Caki2 (cell line): ENCODE data around the gene MAP2K7. TPM values are rescaled to one million over a fixed set of nuclear protein-coding genes. Genes with fewer than 3 reads are reported as not detected.

Experiments used
- DNase-seq: peaks from one replicate; pipeline ENCODE4 v3.0.0-alpha.2; 2015; ENCODE audit warnings: low read depth
- in situ Hi-C: cut with HindIII; loops from 2 replicates; pipeline ENCODE4 v1.10.0; 2016; ENCODE audit warnings: low sequenced_read_pairs, low pct_unique_long_range_greater_than_20kb, mixed read lengths
- total RNA-seq: library from RNA; depleted of rRNA; stranded (reverse); fragments of >200 nt; shearing (Covaris generic); gene quantifications from 2 replicates; pipeline ENCODE4 v1.2.3, GENCODE V29; 2014; ENCODE audit warnings: low replicate concordance

MAP2K7 gene
- total RNA-seq, 1 experiment from 2014 or later: 8.6 TPM

DNA sequence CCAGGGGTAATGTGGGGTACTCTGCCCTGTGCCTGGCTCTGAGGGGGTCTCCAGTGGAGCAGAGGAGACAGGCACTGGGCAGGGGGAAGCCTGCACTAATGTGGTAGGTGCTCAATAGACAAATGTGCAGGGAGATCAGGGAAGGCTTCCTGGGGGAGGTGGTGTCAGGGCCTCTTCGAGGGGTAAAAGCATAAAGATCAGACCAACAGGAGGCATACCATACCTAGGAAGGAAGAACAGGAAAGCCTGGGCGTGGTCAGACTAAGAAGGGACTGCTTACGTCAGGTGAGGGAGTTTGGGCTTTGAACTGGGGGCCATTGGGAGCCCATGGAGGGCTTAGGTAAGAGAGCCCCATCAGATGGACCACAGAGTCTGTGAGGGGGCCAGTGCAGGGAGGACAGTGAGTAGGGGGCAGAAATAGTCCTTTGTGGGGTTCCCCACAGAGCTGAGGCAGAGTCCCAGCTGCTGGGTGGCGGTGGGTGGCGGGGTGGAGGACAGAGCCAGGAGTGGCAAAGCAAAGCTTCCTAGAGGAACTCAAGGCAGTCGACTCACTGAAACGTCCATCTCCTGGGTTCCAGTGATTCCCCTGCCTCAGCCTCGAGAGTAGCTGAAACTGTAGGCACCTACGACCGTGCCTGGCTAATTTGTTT is 38.3 kb upstream of the MAP2K7 start:
- in situ Hi-C loops: no loop called here
- no peak for DNase-seq

DNA sequence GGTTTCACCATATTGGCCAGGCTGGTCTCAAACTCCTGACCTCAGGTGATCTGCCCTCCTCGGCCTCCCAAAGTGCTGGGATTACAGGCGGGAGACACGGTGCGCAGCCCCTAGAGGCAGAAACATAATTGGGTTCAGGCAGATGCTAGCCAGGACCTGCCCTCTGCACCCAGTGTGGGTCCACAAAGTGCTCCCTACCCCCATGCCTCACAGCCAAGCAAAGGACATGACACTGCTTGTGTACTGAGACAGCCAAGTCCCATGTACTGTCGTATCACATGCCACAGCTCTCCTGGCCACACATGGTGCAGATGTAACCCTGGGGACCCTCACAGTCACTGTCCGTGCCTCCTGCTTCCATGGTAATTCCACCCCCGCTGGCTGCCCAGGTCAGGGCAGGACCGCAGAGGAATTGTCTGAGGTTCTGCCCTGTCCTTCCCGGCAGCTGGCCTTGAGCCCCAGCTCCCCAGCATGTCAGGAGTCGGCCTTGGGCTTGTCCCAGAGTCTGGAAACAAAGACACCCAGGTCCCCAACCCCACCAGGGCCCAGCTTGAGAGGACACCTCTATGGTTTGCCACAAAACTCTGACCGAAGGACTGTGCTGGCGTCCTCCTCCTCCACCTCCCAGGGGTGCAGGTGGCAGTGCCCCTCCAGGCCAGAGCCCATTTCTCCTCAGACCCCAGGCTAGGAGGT is 37.1 kb upstream of the MAP2K7 start:
- no peak for DNase-seq
- in situ Hi-C loops: no loop called here

DNA sequence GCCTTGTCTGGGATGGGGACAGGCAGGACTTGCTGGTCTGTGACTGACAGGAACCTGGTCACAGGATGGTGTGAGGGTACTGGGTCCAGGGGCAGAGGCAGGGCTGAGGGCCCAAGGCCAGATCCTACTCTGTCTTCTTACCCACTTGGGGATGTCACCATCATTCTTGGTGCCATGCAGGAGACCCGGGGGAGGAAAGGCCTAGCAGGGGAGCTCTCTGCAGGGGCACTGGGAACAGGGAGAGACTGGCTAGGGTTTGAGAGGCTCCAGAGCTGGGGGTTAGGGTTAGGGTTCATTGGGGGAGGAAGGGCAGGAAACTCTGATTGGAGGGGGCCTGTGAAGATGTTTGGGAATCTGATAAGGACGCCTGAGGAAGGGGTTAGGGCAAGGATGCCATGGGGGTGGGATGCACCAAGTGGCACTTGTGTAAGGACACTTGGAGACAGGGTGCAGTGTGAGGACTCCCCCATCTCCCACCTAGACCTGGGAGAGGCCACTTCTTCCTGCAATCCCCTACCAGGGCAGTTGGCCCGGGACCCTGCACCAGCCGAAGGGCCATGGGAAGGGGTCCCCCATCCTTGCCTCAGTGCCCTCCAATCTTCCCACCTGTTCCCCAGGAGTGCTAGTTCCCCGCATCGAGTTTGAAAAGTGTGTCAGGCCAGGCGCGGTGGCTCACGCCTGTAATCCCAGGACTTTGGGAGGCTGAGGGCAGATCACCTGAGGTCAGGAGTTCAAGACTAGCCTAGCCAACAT is 36.4 kb upstream of the MAP2K7 start:
- in situ Hi-C loops: no loop called here

DNA sequence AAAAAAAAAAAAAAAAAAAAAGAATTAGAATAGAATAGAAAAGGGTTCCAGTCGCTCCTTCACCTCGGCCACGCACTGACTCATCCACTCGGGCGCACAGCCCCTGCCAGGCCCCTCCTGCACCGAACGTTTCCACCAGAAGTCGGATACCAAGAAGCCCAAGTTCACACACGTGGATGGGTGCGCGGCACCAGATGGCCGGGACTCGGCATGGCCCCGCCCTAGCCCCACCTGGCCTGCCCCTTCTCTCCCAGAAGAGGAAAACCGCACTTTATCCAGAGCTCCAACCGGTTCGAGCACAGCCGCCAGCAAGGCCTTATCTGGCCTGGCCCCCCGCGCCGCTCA is 35.4 kb upstream of the MAP2K7 start:
- in situ Hi-C loops: no loop called here
- no peak for DNase-seq

More for the DNA sequence above, 36.4 kb upstream of the MAP2K7 start:
- DNase-seq: no peak

DNA sequence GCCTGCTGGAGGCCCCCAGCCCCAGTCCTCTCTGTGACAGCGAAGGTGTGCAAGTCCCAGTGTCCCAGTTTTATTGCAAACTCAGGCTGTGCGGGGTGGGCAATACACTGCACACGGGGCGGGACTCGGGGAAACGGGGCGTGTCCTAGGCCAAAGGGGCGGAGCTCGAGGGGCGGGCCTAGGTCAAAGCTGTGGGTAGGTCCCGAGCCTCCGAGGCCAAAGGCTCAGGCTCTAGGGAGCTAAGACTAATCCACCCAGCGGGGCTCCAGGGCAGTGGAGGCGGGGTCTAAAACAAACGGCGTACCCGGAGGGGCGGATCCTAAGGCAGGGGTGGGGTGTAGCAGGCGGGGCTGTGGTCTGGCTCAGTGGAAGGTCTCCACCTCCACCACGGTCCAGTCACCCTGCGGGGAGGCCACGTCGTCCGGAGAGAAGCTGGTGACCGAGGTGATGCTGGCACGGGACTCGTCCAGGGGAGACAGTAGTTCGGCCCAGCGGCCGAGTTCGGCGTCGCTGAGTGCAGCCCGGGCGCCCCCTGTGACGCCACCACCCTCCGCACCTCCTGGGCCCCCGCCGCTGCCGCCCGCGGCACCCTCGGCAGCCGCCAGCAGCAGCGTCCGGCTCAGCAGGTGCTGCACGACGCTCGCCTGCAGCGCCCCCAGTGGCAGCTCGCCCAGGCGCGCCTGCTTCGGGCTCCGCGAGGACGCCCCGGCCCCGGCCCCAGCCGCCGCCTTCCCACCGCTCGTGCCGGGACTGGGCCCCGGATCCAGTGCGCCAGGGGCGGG is 34.8 kb upstream of the MAP2K7 start:
- in situ Hi-C loops: no loop called here
- peak; percentile 87 for DNase-seq

DNA sequence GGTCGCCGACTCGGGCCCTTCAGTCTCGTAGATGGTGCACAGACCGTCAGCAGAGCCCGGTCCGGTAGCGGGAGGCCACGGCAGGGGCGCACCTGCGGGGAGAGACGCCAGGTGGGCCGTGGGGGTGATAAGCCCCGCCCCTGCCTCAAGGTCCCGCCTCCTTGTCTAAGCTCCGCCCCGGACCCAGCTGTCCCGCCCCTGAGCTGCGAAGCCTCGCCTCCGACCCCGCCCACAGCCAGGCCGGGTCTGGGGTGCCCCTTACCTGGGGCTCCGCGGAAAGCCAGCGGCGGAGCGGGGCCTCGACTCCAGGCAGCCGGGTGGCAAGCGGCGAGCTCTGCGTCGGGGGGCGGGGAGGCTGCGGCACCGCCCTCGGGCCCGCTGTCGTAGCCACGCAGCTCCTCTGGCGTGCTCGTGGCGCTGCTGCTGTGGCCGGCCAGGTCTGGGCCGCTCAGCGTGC is 34.2 kb upstream of the MAP2K7 start:
- peak; percentile 77 for DNase-seq

DNA sequence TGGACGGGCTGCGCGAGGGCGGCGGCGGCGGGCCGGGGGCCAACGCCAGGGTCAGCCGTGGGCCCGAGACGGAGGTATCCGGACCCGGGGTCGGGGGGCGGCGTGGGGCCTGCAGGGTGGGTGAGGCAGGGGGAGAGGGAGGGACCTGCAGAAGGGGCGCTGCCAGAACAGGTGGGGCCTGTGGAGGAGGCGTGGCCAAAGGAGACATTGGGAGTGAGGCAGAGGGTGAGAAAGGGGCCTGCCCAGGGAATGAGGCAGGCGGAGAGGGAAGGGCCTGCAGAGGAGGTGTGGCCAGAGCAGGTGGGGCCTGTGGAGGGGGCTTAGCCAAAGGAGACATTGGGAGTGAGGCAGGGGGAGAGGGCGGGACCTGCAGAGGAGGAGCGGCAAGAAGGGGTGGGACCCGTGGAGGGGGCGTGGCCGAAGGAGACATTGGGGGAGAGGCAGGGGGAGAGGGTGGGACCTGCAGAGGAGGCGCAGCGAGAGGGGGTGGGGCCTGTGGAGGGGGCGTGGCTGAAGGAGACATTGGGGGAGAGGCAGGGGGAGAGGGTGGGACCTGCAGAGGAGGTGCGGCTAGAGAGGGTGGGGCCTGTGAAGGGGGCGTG is 33.7 kb upstream of the MAP2K7 start:
- peak; percentile 95 for DNase-seq
- in situ Hi-C loops: no loop called here

More for the DNA sequence above, 34.2 kb upstream of the MAP2K7 start:
- in situ Hi-C loops: no loop called here

DNA sequence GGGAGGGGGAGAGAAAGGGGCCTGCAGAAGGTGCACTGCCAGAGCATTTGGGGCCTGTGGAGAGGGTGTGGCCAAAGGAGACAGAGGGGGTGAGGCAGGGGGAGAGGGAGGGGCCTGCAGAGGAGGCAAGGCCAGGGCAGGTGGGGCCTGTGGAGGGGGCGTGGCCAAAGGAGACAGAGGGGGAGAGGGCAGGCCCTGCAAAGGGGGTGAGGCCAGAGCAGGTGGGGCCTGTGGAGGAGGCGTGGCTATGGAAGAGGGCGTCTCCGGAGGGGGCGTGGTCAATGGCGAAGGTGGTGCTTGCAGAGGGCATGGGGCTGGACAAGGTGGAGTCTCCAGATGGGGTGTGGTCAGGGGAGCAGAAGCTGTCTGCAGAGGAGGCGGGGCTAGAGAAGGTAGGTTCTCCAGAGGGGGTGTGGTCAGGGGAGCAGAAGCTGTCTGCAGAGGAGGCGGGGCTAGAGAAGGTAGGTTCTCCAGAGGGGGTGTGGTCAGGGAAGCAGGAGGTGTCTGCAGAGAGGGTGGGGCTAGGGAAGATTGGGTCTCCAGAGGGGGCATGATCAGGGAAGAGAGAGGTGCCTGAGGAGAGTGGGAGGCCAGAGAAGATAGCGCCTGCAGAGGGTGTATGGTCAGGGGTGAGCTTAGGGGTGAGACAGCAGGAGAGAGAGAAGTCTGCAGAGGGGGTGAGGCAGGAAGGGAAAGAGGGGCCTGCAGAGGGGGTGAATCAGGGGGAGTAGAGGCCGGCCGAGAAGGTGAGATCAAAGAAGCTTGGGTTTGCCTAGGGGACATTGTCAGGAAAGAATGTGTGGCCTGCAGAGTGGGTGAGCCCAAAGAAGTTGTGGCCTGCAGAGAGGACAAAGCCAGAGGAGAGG is 32.9 kb upstream of the MAP2K7 start:
- in situ Hi-C loops: no loop called here
- DNase-seq: peak; percentile 98

DNA sequence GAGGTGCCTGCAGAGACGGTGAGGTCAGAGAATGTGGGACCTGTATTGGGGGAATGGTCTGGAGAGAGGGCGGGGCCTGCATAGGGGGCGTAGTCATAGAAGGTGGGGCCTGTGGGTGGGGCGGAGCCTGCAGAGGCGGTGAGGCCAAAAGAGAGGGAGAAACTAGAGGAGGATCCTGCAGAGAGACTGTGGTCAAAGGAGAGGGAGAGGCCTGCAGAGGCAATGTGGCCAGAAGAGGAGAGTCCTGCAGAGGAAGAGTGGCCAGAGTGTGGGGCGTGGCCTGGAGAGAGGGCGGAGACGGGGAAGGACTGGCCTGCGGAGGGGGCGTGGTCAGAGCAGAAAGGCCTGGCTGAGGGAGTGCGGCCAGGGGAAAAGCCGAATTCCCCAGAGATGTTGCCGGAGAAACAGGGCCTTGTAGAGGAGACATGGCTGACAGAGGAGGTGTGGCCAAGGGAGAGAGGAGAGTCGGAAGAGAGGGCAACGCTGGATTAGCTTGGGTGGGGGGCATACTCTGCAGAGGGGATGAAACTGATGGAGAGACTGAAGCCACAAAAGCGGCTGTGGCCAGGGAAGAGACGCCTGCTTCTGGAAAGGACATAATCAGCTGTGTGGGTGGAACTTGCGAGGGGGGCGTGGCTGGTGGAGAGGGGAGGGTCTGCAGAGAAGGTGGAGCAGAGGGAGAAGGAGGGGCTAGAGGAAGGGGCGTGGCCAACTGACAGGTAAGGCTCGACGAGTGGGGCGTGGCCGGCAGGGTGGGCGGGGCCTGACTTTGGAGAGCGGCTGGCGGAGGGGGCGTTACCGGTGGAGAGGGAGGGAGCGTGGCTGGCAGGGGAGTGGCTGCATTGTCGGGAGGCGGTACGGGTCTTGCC is 32.0 kb upstream of the MAP2K7 start:
- DNase-seq: peak; percentile 92
- in situ Hi-C loops: no loop called here

DNA sequence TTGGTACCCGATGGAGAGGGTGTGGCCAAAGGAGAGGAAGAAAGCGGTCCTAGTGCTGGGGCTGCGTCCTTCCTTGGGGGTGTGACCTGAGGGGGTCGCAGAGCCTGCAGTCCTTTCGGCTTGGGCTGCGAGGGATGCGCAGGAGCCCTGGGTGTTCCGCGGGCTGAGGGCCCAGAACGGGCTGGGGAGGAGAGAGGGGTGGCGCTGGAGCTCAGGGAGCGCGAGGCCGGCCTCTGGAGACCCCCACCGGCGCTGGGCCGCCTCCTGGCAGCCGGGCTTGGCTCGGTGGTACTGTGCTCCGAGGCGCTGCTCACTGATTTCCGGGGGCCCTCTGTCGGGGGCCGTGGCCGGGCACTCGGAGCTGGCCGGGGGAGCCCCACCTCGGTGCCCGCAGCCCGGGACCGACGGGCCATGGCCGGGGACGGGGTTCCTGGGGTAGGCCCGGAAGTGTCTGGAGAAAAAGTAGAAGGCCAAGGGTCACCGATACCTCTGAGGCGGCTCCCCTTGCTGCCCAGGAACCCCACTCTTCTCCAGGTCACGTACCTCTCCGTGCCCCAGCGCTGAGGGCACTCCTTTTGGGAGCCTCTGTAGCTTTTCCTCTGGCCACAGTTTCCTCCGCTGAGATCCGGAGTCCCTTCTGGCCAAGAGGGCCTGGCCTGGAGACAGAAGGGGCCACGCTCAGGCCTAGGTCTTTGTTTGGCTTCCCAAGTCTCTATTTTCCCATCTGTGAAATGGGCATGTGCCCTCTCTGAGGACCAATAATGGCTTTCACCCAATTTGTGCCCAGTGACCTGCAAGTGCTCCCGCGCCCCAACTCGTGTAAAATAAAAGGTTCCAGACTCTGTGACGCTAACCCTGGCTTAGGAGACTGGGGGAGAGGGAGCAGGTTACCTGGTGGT is 31.1 kb upstream of the MAP2K7 start:
- no peak for DNase-seq
- in situ Hi-C loops: no loop called here

DNA sequence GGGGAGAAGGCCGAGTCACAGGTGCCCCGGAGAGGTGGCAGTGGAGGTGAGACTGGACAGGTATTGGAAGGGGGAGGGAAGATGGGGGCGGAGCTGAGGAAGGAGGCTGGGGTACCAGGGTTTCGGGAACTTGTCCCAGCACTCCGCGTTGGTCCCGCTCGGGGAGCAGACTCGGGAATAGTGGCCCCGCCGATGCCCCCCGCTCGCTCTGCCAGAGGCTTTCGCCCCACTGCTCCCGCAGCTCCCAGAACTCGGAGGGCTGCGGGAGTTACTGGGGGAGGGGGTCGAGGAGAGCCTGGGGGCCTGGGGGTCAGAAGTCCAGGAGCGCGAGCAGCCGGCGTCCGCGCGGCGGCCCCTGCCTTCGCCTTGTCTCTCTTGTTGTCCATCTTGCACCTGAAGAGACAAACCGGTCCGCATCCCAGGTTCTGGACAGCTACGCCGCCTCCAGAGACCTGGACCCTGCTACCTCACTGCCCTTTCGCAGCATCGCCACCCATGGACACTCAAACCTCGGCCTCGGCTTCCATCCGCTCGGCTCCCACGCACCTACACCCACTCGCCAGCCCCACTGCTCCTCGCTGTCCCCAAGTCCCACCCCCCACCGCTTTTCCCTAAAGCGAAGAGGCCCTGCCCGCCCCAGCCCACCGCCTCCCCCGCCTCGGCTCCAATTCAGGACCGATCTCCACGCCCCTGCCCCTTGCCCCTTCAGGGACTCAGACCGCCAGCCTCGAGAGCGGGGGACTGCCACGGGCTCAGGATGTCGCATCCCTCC is 30.2 kb upstream of the MAP2K7 start:
- in situ Hi-C loops: no loop called here
- no peak for DNase-seq

DNA sequence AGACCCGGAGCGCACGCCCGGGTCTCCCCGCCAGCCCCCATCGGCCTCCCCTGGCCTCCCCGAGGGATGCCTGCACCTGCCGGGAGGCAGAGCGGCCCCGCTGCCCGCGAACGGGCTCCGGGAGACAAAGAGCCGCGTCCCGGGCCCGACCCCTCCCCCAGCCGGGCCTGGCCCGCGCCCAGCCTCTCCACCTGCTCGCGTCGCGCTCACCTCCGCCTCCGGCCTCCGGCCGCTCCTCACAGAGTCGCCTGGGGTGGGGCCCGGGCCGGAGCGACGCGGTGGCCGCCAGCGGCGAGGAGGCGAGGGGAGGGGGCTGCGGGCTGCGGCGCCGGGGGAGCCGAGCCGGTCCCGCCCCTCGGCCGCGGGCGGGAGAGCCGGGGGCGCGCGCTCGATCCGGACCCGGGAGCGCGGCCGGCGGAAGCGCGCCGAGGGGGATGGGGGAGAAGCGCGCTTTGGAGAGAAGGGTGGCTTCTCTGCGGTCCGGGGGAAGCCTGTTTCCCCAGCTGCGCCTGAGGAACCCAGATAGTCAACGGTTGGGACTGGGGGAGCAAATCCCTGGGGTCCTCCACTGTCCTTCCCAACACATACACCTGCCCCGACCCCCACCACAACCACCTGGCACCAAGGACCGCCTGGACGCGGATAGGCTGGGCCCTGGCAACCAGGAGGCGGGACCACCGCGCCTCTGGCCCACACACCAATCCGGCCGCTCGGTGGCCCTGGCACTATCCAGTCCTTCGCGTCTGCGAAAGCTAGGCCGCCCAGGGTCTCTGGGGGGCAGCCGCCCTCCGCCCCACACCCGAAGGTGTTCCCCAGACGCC is 29.4 kb upstream of the MAP2K7 start, which contains the start of gene PRR36:
PRR36 (minus strand) TSS at position 315 of the 821 bp plus-strand sequence. CDS start 701 bp downstream, outside the sequence.
- in situ Hi-C loops: no loop called here
- no peak for DNase-seq

DNA sequence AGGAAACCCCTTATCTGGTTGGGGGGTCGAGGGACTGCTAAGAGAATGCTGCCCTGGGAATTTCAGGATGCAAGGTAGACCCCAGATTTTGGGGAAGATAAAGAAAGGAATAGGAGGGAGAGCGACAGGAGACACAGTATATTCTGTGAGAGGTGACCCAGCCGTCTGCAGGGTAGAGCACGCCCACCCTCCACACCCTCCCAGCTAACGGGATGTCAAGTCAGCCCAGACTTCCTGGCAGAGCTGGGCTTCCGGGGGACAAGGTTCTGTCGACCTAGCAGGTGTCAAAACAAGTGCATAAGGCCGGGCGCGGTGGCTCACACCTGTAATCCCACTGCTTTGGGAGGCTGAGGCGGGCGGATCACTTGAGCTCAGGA is 28.8 kb upstream of the MAP2K7 start:
- no peak for DNase-seq
- in situ Hi-C loops: no loop called here

DNA sequence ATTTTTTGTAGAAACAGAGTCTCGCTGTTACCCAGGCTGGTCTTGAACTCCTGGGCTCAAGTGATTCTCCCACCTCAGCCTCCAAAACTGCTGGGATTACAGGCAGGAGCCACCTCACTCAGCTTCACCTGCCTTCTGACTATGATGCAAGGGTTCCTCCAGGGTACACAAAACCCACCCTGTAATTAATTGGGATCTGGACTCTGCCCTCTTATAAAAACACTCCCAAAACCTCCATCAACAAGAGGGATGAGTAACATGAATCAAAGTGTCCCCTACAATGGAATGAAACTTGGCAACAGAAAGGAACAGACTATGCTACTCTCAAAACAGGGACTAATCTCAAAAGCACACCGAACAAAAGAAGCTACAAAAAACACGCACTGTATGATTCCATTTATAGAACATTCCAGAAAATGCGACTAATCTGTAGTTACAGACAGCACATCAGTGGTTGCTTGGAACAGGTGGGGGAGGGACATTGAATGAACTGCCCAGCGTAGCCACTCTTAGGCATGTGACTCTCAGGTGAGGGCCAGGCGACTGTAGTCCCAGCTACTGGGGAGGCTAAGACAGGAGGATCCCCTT is 26.3 kb upstream of the MAP2K7 start:
- in situ Hi-C loops: no loop called here

More for the DNA sequence above, 26.3 kb upstream of the MAP2K7 start:
- no peak for DNase-seq
